GM18858 (cell line): Measurements from ENCODE around the gene GPR6.

Experiments used
- ATAC-seq: cut with Tn5 transposase; IDR thresholded peaks from one replicate; pipeline ENCODE4 v1.9.1; 2021; ENCODE audit not compliant: unreplicated experiment

Gene GPR6

GRCh38 chr6:109998159-109998785 is 20.2 kb downstream of the GPR6 start:
- no peak for ATAC-seq

DNA sequence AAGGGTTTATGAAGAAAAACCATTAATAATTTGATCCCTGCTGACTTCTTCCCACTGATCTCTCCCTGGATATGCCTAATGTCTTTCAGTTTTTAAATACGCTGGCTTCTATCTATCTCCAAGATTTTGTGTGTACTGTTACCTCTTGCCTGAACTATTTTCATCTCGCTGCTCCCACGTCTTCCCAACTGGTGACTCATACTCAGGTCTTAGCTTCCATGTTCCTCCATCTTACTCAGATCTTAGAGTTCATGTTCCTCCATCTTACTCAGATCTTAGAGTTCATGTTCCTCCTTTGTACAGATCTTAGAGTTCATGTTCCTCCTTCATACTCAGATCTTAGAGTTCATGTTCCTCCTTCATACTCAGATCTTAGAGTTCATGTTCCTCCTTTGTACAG is 21.6 kb downstream of the GPR6 start:
- ATAC-seq: no peak

- no peak for ATAC-seq
These were observed 24.6 kb downstream of the GPR6 start for GRCh38 chr6:110002676-110003075.

- ATAC-seq: no peak
These were observed 35.3 kb downstream of the GPR6 start for GRCh38 chr6:110013386-110013785.

DNA sequence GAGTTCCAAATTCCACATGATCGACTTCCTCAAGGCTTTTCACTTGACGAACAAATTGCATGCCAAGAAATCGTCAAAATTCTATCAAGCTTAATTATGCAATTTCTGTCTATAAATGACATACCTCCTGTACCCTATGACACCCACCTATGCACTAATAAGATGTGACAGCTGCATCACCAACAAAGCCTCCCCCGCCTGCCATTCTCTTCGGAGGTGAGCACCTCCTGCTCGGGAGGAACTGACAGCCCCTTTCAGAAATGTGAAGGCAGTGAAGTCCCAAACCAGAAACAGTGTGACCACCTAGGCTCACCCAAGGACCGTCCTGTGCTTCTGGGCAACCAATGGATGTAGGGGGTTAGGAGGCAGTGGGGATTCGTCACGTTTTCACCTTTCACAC is 37.1 kb downstream of the GPR6 start:
- no peak for ATAC-seq

- no peak for ATAC-seq
These were observed 39.2 kb downstream of the GPR6 start for GRCh38 chr6:110017306-110017705.

GRCh38 chr6:110017946-110018345 is 39.8 kb downstream of the GPR6 start:
- ATAC-seq: no peak

- ATAC-seq: no peak
These were observed 40.4 kb downstream of the GPR6 start for GRCh38 chr6:110018486-110018885.

DNA sequence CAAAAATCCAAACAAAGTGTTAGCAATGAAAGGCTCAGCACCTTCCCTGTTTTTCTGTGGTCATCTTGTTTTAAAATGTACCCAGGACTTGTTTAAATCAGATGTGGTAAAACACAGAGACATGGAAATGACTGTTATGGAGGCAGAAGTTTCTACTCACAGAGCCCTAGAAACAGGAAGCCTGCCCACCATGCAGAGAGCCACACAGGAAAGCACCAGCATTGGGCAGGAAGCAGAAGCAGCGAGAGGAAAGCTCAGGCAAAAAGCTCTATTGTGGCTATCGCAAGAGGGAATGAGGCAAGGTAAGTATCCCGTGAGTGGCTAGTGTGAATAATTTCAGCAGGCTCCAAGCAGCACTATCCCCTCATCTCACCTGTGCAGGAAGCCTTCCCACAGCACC is 42.8 kb downstream of the GPR6 start:
- ATAC-seq: no peak

- no peak for ATAC-seq
These were observed 51.0 kb downstream of the GPR6 start for GRCh38 chr6:110029144-110029543.
